ENCODE data around the gene CALML5. TPM values are rescaled to one million over a fixed set of nuclear protein-coding genes. Genes with fewer than 3 reads are reported as not detected.

The CALML5 gene
- total and polyA plus RNA-seq, 8 donors: not detected

DNA sequence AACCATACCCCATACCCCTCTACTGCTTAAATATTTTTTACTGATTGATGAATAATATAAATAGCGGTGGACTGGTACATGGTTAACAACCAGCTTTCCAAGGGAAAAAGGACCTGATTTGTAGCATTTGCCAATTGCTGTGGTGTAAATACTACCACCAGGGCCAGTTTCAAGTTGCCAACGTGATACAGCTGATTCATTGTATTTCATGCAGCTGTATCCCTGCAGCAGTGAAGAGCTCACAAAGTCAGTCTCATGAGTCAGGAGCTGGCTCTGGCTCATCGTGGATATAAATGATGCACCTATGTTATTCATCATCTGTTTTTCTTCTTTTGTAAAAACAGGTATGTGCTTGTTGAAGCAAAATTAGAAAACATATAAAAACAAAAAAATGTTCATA is 15.2 kb downstream of the CALML5 start:
- no peak overlapping the region for H3K4me3 ChIP-seq
- TF ChIP-seq, protein P1, sequence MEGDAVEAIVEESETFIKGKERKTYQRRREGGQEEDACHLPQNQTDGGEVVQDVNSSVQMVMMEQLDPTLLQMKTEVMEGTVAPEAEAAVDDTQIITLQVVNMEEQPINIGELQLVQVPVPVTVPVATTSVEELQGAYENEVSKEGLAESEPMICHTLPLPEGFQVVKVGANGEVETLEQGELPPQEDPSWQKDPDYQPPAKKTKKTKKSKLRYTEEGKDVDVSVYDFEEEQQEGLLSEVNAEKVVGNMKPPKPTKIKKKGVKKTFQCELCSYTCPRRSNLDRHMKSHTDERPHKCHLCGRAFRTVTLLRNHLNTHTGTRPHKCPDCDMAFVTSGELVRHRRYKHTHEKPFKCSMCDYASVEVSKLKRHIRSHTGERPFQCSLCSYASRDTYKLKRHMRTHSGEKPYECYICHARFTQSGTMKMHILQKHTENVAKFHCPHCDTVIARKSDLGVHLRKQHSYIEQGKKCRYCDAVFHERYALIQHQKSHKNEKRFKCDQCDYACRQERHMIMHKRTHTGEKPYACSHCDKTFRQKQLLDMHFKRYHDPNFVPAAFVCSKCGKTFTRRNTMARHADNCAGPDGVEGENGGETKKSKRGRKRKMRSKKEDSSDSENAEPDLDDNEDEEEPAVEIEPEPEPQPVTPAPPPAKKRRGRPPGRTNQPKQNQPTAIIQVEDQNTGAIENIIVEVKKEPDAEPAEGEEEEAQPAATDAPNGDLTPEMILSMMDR (IDR thresholded peaks at IDR 0.05): no peak
- H3K36me3 ChIP-seq: no peaks in the 10 kb centered on the region
- H3K9me3 ChIP-seq: no peaks in the 10 kb centered on the region
- FAIRE-seq (no peak), ATAC-seq (no peak), DNase-seq (no peak)
- intact Hi-C loops (cut with DNase I): no loop called here
- H3K27me3 ChIP-seq: no peaks in the 10 kb centered on the region
- H3K4me1 ChIP-seq: no peaks in the 10 kb centered on the region
- H3K27ac ChIP-seq: no peak overlapping the region
- WGBS, 2 donors: 81 to 84% methylated on average over 3 of the region's 3 CpGs

DNA sequence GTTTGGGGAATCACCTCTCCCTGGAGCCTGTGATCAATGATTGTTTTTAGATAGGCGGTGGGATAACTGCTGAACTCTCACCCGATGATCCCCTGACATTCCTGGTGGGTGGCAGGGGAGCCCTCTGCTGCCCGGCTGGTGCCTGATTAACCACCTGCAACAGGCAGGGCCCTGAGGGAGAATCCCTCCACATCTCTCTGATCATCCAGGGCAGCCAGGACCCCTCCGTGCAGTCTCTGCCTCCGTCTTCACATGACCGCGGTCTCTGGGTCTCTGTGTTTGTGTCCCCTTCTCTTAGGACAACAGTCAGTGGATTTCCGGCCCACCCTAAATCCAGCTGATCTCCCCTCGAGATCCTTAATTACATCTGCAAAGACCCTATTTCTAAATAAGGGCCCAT is 17.4 kb downstream of the CALML5 start:
- Histone ChIP-seq H3K27ac (no peak overlapping the region), H3K27me3 (no peaks in the 10 kb centered on the region), H3K9me3 (no peaks in the 10 kb centered on the region), H3K4me1 (no peaks in the 10 kb centered on the region), H3K36me3 (no peaks in the 10 kb centered on the region), H3K4me3 (no peak overlapping the region)
- intact Hi-C loops (cut with DNase I): no loop called here
- DNase-seq (no peak), ATAC-seq (no peak), FAIRE-seq (no peak)
- WGBS, 2 donors: 90 to 97% methylated on average over 9 of the region's 9 CpGs
- TF ChIP-seq, protein P1 (IDR thresholded peaks at IDR 0.05): no peak

DNA sequence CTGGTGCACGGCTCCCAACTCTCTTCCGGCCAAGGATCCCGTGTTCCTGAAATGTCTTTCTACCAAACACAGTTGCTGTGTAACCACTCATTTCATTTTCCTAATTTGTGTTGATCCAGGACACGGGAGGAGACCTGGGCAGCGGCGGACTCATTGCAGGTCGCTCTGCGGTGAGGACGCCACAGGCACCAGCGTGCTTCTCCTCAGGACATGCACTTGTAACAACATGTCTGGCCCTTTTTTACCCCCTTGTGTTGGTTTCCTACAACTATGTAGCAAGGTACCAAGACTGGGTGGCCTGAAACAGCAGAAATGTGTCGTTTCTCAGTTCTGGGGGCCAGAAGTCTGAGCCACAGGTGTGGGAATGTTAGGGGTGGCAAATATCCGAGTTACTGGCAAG is 18.2 kb downstream of the CALML5 start:
- Histone ChIP-seq H3K36me3 (no peaks in the 10 kb centered on the region), H3K27ac (no peak overlapping the region), H3K4me1 (no peaks in the 10 kb centered on the region), H3K4me3 (no peak overlapping the region), H3K9me3 (no peaks in the 10 kb centered on the region), H3K27me3 (no peaks in the 10 kb centered on the region)
- ATAC-seq (no peak), DNase-seq (no peak), FAIRE-seq (no peak)
- WGBS, 2 donors: 93% methylated on average over 12 of the region's 12 CpGs
- TF ChIP-seq, protein P1 (IDR thresholded peaks at IDR 0.05): no peak
- intact Hi-C loops (cut with DNase I): no loop called here

DNA sequence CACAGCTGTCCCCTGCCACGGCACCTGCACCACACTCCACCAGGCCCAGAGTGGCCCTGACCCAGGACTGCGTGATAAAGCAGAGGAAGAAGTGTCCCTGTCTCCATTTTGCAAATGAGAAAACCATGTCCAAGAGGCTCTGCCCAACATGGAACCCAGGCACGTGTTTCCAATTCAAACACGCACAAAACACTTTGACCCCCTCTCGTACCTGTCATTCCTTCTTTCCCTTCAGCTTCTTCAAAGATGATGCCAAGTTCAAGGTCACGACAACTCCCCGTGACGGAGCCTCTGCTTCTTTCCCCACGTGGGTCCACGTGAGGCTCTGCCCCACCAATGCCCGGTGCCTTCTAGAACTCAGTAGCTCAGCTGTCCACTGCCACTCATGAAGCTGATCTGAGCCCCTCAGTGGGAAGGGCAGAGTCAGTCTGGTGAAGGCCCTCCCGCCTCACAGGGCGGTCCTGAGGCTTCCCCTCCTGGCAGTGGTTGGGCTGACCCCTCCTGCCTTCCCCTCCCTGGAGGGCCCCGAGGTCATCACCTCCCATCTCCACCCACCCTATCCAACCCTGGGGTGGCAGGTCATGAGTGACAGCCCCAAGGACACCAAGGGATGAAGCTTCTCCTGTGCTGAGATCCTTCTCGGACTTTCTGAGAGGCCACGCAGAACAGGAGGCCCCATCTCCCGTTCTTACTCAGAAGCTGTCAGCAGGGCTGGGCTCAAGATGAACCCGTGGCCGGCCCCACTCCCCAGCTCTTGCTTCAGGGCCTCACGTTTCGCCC is 19.0 kb downstream of the CALML5 start:
- H3K27me3 ChIP-seq: no peaks in the 10 kb centered on the region
- H3K36me3 ChIP-seq: no peaks in the 10 kb centered on the region
- TF ChIP-seq, protein P1 (IDR thresholded peaks at IDR 0.05): no peak
- no peaks in the 10 kb centered on the region for H3K4me1 ChIP-seq
- intact Hi-C loops (cut with DNase I): no loop called here
- DNase-seq (no peak), ATAC-seq (no peak), FAIRE-seq (no peak)
- no peak overlapping the region for H3K4me3 ChIP-seq
- no peak overlapping the region for H3K27ac ChIP-seq
- no peaks in the 10 kb centered on the region for H3K9me3 ChIP-seq
- 87 to 88% methylated on average over 21 of the region's 21 CpGs for whole genome bisulfite sequencing, 2 donors

DNA sequence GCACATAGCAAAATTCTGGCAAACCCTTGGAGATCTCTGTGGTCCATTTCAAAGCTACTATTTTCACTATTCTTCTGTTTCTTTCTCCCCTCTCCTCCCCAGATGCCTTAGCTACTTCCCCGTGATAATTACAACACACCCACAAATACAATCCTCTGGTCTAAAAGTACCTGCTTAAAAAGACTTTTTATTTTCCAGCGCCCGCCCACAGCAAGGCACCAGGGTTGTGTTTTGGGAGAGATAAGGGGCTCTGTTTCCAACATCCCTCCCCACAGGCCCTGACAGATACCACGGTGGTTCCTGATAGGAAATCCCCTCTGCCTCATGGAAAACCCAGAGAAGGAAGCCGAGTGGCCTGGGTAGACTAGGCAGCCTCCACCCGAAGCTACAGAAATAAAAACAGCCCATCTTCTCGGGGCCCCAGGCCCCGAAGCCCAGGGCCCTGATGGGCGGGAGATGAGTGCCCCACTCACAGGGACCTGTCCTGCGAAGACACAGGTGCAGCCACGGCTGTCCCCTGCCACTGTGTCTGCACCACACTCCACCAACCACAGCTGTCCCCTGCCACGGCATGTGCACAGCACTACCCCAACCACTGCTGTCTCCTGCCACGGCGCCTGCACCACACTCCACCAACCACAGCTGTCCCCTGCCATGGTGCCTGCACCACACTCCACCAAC is 19.7 kb downstream of the CALML5 start:
- DNase-seq: no peak

More for the DNA sequence above, 19.7 kb downstream of the CALML5 start:
- Histone ChIP-seq H3K36me3 (no peaks in the 10 kb centered on the region), H3K4me1 (no peaks in the 10 kb centered on the region), H3K4me3 (no peak overlapping the region), H3K9me3 (no peaks in the 10 kb centered on the region), H3K27ac (no peak overlapping the region), H3K27me3 (no peaks in the 10 kb centered on the region)
- TF ChIP-seq, protein P1 (IDR thresholded peaks at IDR 0.05): no peak
- FAIRE-seq: no peak
- intact Hi-C loops (cut with DNase I): no loop called here
- 86 to 90% methylated on average over 14 of the region's 14 CpGs for WGBS, 2 donors
- ATAC-seq: peak in 1 of 4 donors; percentile 51

All from pancreas (tissue), 10 donors.